ENCODE measurements around the gene PAM.

Gene PAM

DNA sequence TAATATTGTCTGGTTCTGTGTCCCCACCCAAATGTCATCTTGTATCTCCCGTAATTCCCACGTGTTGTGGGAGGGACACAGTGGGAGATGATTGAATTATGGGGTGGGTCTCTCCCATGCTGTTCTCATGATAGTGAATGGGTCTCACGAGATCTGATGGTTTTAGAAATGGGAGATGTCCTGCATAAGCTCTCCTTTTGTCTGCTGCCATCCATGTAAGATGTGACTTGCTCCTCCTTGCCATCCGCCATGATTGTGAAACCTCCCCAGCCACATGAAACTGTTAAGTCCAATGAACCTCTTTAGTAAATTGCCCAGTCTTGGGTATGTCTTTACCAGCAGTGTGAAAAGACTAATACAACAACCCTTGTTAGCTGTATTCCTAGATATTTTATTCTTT lies 320.3 kb downstream of the PAM start:
- TF ChIP-seq, protein P1, sequence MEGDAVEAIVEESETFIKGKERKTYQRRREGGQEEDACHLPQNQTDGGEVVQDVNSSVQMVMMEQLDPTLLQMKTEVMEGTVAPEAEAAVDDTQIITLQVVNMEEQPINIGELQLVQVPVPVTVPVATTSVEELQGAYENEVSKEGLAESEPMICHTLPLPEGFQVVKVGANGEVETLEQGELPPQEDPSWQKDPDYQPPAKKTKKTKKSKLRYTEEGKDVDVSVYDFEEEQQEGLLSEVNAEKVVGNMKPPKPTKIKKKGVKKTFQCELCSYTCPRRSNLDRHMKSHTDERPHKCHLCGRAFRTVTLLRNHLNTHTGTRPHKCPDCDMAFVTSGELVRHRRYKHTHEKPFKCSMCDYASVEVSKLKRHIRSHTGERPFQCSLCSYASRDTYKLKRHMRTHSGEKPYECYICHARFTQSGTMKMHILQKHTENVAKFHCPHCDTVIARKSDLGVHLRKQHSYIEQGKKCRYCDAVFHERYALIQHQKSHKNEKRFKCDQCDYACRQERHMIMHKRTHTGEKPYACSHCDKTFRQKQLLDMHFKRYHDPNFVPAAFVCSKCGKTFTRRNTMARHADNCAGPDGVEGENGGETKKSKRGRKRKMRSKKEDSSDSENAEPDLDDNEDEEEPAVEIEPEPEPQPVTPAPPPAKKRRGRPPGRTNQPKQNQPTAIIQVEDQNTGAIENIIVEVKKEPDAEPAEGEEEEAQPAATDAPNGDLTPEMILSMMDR (IDR thresholded peaks at IDR 0.05), result no peak

All from LNCAP (cell line).